ENCODE data around the gene MADCAM1.

The MADCAM1 gene

GRCh38 chr19:514166-514663, 17.9 kb downstream of the MADCAM1 start:
- H2AFZ ChIP-seq (ENCODE audit: low read length), result no peak overlapping the region
- no peaks in the 10 kb centered on the region for H4K20me1 ChIP-seq (ENCODE audit: insufficient read depth, low read length)
- no peak overlapping the region for H3K9ac ChIP-seq (ENCODE audit: low read length)
- no peak overlapping the region for H3K4me3 ChIP-seq (ENCODE audit: low read depth, low read length, poor library complexity, severe bottlenecking)
- no peaks in the 10 kb centered on the region for H3K79me2 ChIP-seq (ENCODE audit: insufficient read depth, low read length)
- H3K4me2 ChIP-seq (ENCODE audit: low read length), result no peak overlapping the region
- peaks cover 29% of the 10 kb centered on the region for H3K4me1 ChIP-seq (ENCODE audit: insufficient read depth, low read length, severe bottlenecking)
- H3K9me3 ChIP-seq (ENCODE audit: low read length), result no peaks in the 10 kb centered on the region
- H3K27ac ChIP-seq (ENCODE audit: low read depth, low read length, poor library complexity, severe bottlenecking), result no peak overlapping the region
- H3F3A ChIP-seq (ENCODE audit: insufficient read depth, low read length), result no peaks in the 10 kb centered on the region
- no peaks in the 10 kb centered on the region for H3K9me2 ChIP-seq (ENCODE audit: low read depth, low read length)
- no peaks in the 10 kb centered on the region for H3K27me3 ChIP-seq (ENCODE audit: insufficient read depth, low read length)
- peaks cover 17% of the 10 kb centered on the region for H3K36me3 ChIP-seq (ENCODE audit: insufficient read depth, low read length)
- TF ChIP-seq EZH2 (IDR thresholded peaks at IDR 0.05; ENCODE audit: borderline replicate concordance, low read length) (no peak), CTCF (IDR thresholded peaks at IDR 0.05; ENCODE audit: low read length) (no peak)

- Histone ChIP-seq H3K9ac (ENCODE audit: low read length) (no peak overlapping the region), H3K4me1 (ENCODE audit: insufficient read depth, low read length, severe bottlenecking) (peaks cover 5% of the 10 kb centered on the region), H3K27ac (ENCODE audit: low read depth, low read length, poor library complexity, severe bottlenecking) (no peak overlapping the region)
These were observed 21.7 kb downstream of the MADCAM1 start for GRCh38 chr19:517721-518597.

GRCh38 chr19:518598-519231, 22.4 kb downstream of the MADCAM1 start:
- H3K9ac ChIP-seq (ENCODE audit: low read length), result no peak overlapping the region
- H2AFZ ChIP-seq (ENCODE audit: low read length), result no peak overlapping the region
- H3K4me3 ChIP-seq (ENCODE audit: low read depth, low read length, poor library complexity, severe bottlenecking), result no peak overlapping the region
- no peak overlapping the region for H3K27ac ChIP-seq (ENCODE audit: low read depth, low read length, poor library complexity, severe bottlenecking)
- no peaks in the 10 kb centered on the region for H3K9me3 ChIP-seq (ENCODE audit: low read length)
- no peaks in the 10 kb centered on the region for H3K27me3 ChIP-seq (ENCODE audit: insufficient read depth, low read length)
- H4K20me1 ChIP-seq (ENCODE audit: insufficient read depth, low read length), result no peaks in the 10 kb centered on the region
- no peak for TF ChIP-seq CTCF (IDR thresholded peaks at IDR 0.05; ENCODE audit: low read length)
- no peak for TF ChIP-seq EZH2 (IDR thresholded peaks at IDR 0.05; ENCODE audit: borderline replicate concordance, low read length)
- peaks cover 7% of the 10 kb centered on the region; the same call in 1 of the 2 replicates for H3K36me3 ChIP-seq (ENCODE audit: insufficient read depth, low read length)
- peaks cover 6% of the 10 kb centered on the region for H3K4me1 ChIP-seq (ENCODE audit: insufficient read depth, low read length, severe bottlenecking)
- H3K4me2 ChIP-seq (ENCODE audit: low read length), result no peak overlapping the region
- H3K79me2 ChIP-seq (ENCODE audit: insufficient read depth, low read length), result no peaks in the 10 kb centered on the region
- no peaks in the 10 kb centered on the region for H3K9me2 ChIP-seq (ENCODE audit: low read depth, low read length)
- H3F3A ChIP-seq (ENCODE audit: insufficient read depth, low read length), result no peaks in the 10 kb centered on the region

More at GRCh38 chr19:517721-518597, 21.7 kb downstream of the MADCAM1 start:
- H3K27me3 ChIP-seq (ENCODE audit: insufficient read depth, low read length), result no peaks in the 10 kb centered on the region
- H3K4me3 ChIP-seq (ENCODE audit: low read depth, low read length, poor library complexity, severe bottlenecking), result no peak overlapping the region
- no peaks in the 10 kb centered on the region for H3K79me2 ChIP-seq (ENCODE audit: insufficient read depth, low read length)
- no peaks in the 10 kb centered on the region for H4K20me1 ChIP-seq (ENCODE audit: insufficient read depth, low read length)
- no peaks in the 10 kb centered on the region for H3K9me2 ChIP-seq (ENCODE audit: low read depth, low read length)
- H3F3A ChIP-seq (ENCODE audit: insufficient read depth, low read length), result no peaks in the 10 kb centered on the region
- TF ChIP-seq EZH2 (IDR thresholded peaks at IDR 0.05; ENCODE audit: borderline replicate concordance, low read length) (no peak), CTCF (IDR thresholded peaks at IDR 0.05; ENCODE audit: low read length) (no peak)
- no peaks in the 10 kb centered on the region for H3K9me3 ChIP-seq (ENCODE audit: low read length)
- H3K36me3 ChIP-seq (ENCODE audit: insufficient read depth, low read length), result peaks cover 11% of the 10 kb centered on the region; the same call in 1 of the 2 replicates
- H3K4me2 ChIP-seq (ENCODE audit: low read length), result no peak overlapping the region
- H2AFZ ChIP-seq (ENCODE audit: low read length), result no peak overlapping the region
